Fibroblast of the aortic adventitia (primary cell): ENCODE data around the gene OR5H2. TPM values are rescaled to one million over a fixed set of nuclear protein-coding genes. Genes with fewer than 3 reads are reported as not detected.
"Not testable (repeated sequence)": the region's sequence is repeated elsewhere in the genome, so short reads cannot be mapped to it uniquely, and the experiment has no call there.

ENCODE experiments used
- DNase-seq: peaks from one replicate; pipeline ENCODE4 v3.0.0-alpha.2; 2010; ENCODE audit warnings: low read depth
- H3K4me3 ChIP-seq: 2 replicates; pipeline ENCODE4 v1.5.1; 2011; ENCODE audit warnings: low read depth, mild to moderate bottlenecking, control low read depth, low read length, moderate library complexity
- CTCF ChIP-seq: IDR thresholded peaks from 2 replicates; pipeline ENCODE4 v1.5.1; 2011; ENCODE audit warnings: mild to moderate bottlenecking, low read length, control low read depth, inconsistent platforms; ENCODE audit not compliant: insufficient read depth
- total RNA-seq: library from RNA; depleted of rRNA; stranded (reverse); fragments of >200 nt; gene quantifications from 2 replicates; pipeline ENCODE4 v1.2.3, GENCODE V29; 2012; ENCODE audit warnings: low replicate concordance

OR5H2 gene
- not detected in 2 replicates for total RNA-seq

- TF ChIP-seq CTCF = no peak
- no peak for DNase-seq
- H3K4me3 ChIP-seq = no peak within 1 kb of the TSS
Observed at GRCh38 chr3:98282205-98282604, at the start of gene OR5H2. TSS of gene OR5H2 (plus strand) at chr3:98282505. CDS start at chr3:98282903, 398 bp downstream.

GRCh38 chr3:98233468-98233867 lies 48.8 kb upstream of the OR5H2 start:
- no peak for TF ChIP-seq CTCF
- H3K4me3 ChIP-seq = no peak overlapping the region
- no peak for DNase-seq

GRCh38 chr3:98240131-98240530 lies 42.2 kb upstream of the OR5H2 start:
- no peak overlapping the region for H3K4me3 ChIP-seq

GRCh38 chr3:98242155-98242554 lies 40.1 kb upstream of the OR5H2 start:
- TF ChIP-seq CTCF = no peak
- no peak overlapping the region for H3K4me3 ChIP-seq
- no peak for DNase-seq

More at GRCh38 chr3:98240131-98240530, 42.2 kb upstream of the OR5H2 start:
- TF ChIP-seq CTCF = no peak
- no peak for DNase-seq

- no peak for TF ChIP-seq CTCF
- no peak overlapping the region for H3K4me3 ChIP-seq
- no peak for DNase-seq
Observed at GRCh38 chr3:98243843-98244242, 38.5 kb upstream of the OR5H2 start.

GRCh38 chr3:98246142-98246541 lies 36.2 kb upstream of the OR5H2 start:
- no peak for TF ChIP-seq CTCF
- DNase-seq = no peak
- H3K4me3 ChIP-seq = no peak overlapping the region

- not testable (repeated sequence) for DNase-seq, H3K4me3 ChIP-seq
Observed at GRCh38 chr3:98256026-98256425, 26.3 kb upstream of the OR5H2 start.

- no peak for DNase-seq
- TF ChIP-seq CTCF = no peak
Observed at GRCh38 chr3:98259707-98260106, 22.6 kb upstream of the OR5H2 start.

More at GRCh38 chr3:98259707-98260106, 22.6 kb upstream of the OR5H2 start:
- H3K4me3 ChIP-seq = no peak overlapping the region
